ENCODE measurements around the gene GABRB3. TPM values are rescaled to one million over a fixed set of nuclear protein-coding genes. Genes with fewer than 3 reads are reported as not detected.

The GABRB3 gene
- polyA plus RNA-seq, 1 donor from 2014 or later, result not detected

- Mint-ChIP-seq H3K4me3 (no peak overlapping the region), H3K27ac (no peak overlapping the region), H3K36me3 (no peaks in the 10 kb centered on the region), H3K4me1 (no peaks in the 10 kb centered on the region), H3K9me3 (peaks cover 0 to 24% (median 4%) of the 10 kb centered on the region in 3 donors), H3K27me3 (no peaks in the 10 kb centered on the region)
Measured at GRCh38 chr15:26639966-26640365, 132.9 kb downstream of the GABRB3 start.

- peaks cover 0 to 22% (median 6%) of the 10 kb centered on the region in 3 donors for H3K9me3 Mint-ChIP-seq
- peaks cover 0 to 3% (median 0%) of the 10 kb centered on the region in 3 donors for H3K4me1 Mint-ChIP-seq
- no peaks in the 10 kb centered on the region for H3K36me3 Mint-ChIP-seq
- H3K27me3 Mint-ChIP-seq, result no peaks in the 10 kb centered on the region
- no peak overlapping the region for H3K4me3 Mint-ChIP-seq
- H3K27ac Mint-ChIP-seq, result no peak overlapping the region
Measured at GRCh38 chr15:26635614-26636013, 137.3 kb downstream of the GABRB3 start.

GRCh38 chr15:26635105-26635504 lies 137.8 kb downstream of the GABRB3 start:
- peaks cover 0 to 3% (median 0%) of the 10 kb centered on the region in 3 donors for H3K4me1 Mint-ChIP-seq
- no peaks in the 10 kb centered on the region for H3K36me3 Mint-ChIP-seq
- H3K4me3 Mint-ChIP-seq, result no peak overlapping the region
- peaks cover 0 to 22% (median 4%) of the 10 kb centered on the region in 3 donors for H3K9me3 Mint-ChIP-seq
- no peak overlapping the region for H3K27ac Mint-ChIP-seq
- no peaks in the 10 kb centered on the region for H3K27me3 Mint-ChIP-seq

- Mint-ChIP-seq H3K27ac (no peak overlapping the region), H3K27me3 (no peaks in the 10 kb centered on the region), H3K36me3 (no peaks in the 10 kb centered on the region), H3K4me1 (peaks cover 0 to 3% (median 0%) of the 10 kb centered on the region in 3 donors), H3K4me3 (no peak overlapping the region), H3K9me3 (peaks cover under 1 to 22% (median 4%) of the 10 kb centered on the region in 3 donors)
Measured at GRCh38 chr15:26634319-26634718, 138.5 kb downstream of the GABRB3 start.

- Mint-ChIP-seq H3K4me1 (peaks cover 0 to 3% (median 0%) of the 10 kb centered on the region in 3 donors), H3K36me3 (no peaks in the 10 kb centered on the region), H3K27ac (no peak overlapping the region), H3K4me3 (no peak overlapping the region), H3K9me3 (peaks cover 1 to 22% (median 4%) of the 10 kb centered on the region in 3 donors), H3K27me3 (no peaks in the 10 kb centered on the region)
Measured at GRCh38 chr15:26632500-26632899, 140.4 kb downstream of the GABRB3 start.

GRCh38 chr15:26631894-26632293 lies 141.0 kb downstream of the GABRB3 start:
- peaks cover 3 to 28% (median 8%) of the 10 kb centered on the region in 3 donors for H3K9me3 Mint-ChIP-seq
- no peak overlapping the region for H3K27ac Mint-ChIP-seq
- peaks cover 0 to 3% (median 0%) of the 10 kb centered on the region in 3 donors for H3K4me1 Mint-ChIP-seq
- no peaks in the 10 kb centered on the region for H3K36me3 Mint-ChIP-seq
- no peaks in the 10 kb centered on the region for H3K27me3 Mint-ChIP-seq
- H3K4me3 Mint-ChIP-seq, result no peak overlapping the region

- H3K4me3 Mint-ChIP-seq, result no peak overlapping the region
- no peaks in the 10 kb centered on the region for H3K36me3 Mint-ChIP-seq
- peaks cover 0 to 3% (median 0%) of the 10 kb centered on the region in 3 donors for H3K4me1 Mint-ChIP-seq
- no peaks in the 10 kb centered on the region for H3K27me3 Mint-ChIP-seq
- H3K9me3 Mint-ChIP-seq, result peaks cover 5 to 27% (median 5%) of the 10 kb centered on the region in 3 donors
- no peak overlapping the region for H3K27ac Mint-ChIP-seq
Measured at GRCh38 chr15:26630857-26631256, 142.0 kb downstream of the GABRB3 start.

GRCh38 chr15:26628879-26629529 lies 143.9 kb downstream of the GABRB3 start:
- H3K4me1 Mint-ChIP-seq, result peaks cover 0 to 3% (median 0%) of the 10 kb centered on the region in 3 donors
- H3K9me3 Mint-ChIP-seq, result peaks cover 5 to 27% (median 5%) of the 10 kb centered on the region in 3 donors
- no peaks in the 10 kb centered on the region for H3K36me3 Mint-ChIP-seq
- peak overlapping the region in 1 of 4 donors; percentile 30 for H3K4me3 Mint-ChIP-seq
- no peaks in the 10 kb centered on the region for H3K27me3 Mint-ChIP-seq
- H3K27ac Mint-ChIP-seq, result no peak overlapping the region

GRCh38 chr15:26628071-26628470 lies 144.8 kb downstream of the GABRB3 start:
- Mint-ChIP-seq H3K27ac (no peak overlapping the region), H3K4me3 (no peak overlapping the region), H3K27me3 (no peaks in the 10 kb centered on the region), H3K4me1 (no peaks in the 10 kb centered on the region), H3K9me3 (peaks cover 3 to 30% (median 8%) of the 10 kb centered on the region in 3 donors), H3K36me3 (no peaks in the 10 kb centered on the region)

GRCh38 chr15:26624128-26624527 lies 148.7 kb downstream of the GABRB3 start:
- Mint-ChIP-seq H3K27ac (no peak overlapping the region), H3K27me3 (no peaks in the 10 kb centered on the region), H3K4me1 (no peaks in the 10 kb centered on the region), H3K36me3 (peaks cover 1% of the 10 kb centered on the region), H3K9me3 (peaks cover 5 to 26% (median 9%) of the 10 kb centered on the region in 3 donors), H3K4me3 (no peak overlapping the region)

- H3K27me3 Mint-ChIP-seq, result no peaks in the 10 kb centered on the region
- no peak overlapping the region for H3K27ac Mint-ChIP-seq
- H3K36me3 Mint-ChIP-seq, result peaks cover 1% of the 10 kb centered on the region
- H3K4me3 Mint-ChIP-seq, result no peak overlapping the region
- H3K9me3 Mint-ChIP-seq, result peaks cover 5 to 25% (median 9%) of the 10 kb centered on the region in 3 donors
- H3K4me1 Mint-ChIP-seq, result no peaks in the 10 kb centered on the region
Measured at GRCh38 chr15:26623071-26623470, 149.8 kb downstream of the GABRB3 start.

- Mint-ChIP-seq H3K4me1 (no peaks in the 10 kb centered on the region), H3K27ac (no peak overlapping the region), H3K27me3 (no peaks in the 10 kb centered on the region), H3K4me3 (no peak overlapping the region), H3K36me3 (peaks cover 1% of the 10 kb centered on the region), H3K9me3 (peaks cover 2 to 17% (median 8%) of the 10 kb centered on the region in 3 donors)
Measured at GRCh38 chr15:26621816-26622215, 151.1 kb downstream of the GABRB3 start.

- H3K9me3 Mint-ChIP-seq, result peaks cover 2 to 11% (median 6%) of the 10 kb centered on the region in 3 donors
- no peak overlapping the region for H3K27ac Mint-ChIP-seq
- peaks cover 1% of the 10 kb centered on the region for H3K36me3 Mint-ChIP-seq
- no peak overlapping the region for H3K4me3 Mint-ChIP-seq
- no peaks in the 10 kb centered on the region for H3K4me1 Mint-ChIP-seq
- no peaks in the 10 kb centered on the region for H3K27me3 Mint-ChIP-seq
Measured at GRCh38 chr15:26620528-26621458, 152.1 kb downstream of the GABRB3 start.

GRCh38 chr15:26615927-26616302 lies 157.0 kb downstream of the GABRB3 start:
- Mint-ChIP-seq H3K27ac (no peak overlapping the region), H3K36me3 (peaks cover 1% of the 10 kb centered on the region), H3K27me3 (no peaks in the 10 kb centered on the region), H3K9me3 (peaks cover 0 to 14% (median 9%) of the 10 kb centered on the region in 3 donors), H3K4me1 (no peaks in the 10 kb centered on the region), H3K4me3 (no peak overlapping the region)

GRCh38 chr15:26615188-26615926 lies 157.5 kb downstream of the GABRB3 start:
- no peaks in the 10 kb centered on the region for H3K27me3 Mint-ChIP-seq
- peaks cover 1% of the 10 kb centered on the region for H3K36me3 Mint-ChIP-seq
- H3K4me1 Mint-ChIP-seq, result no peaks in the 10 kb centered on the region
- peaks cover 0 to 15% (median 10%) of the 10 kb centered on the region in 3 donors for H3K9me3 Mint-ChIP-seq
- H3K4me3 Mint-ChIP-seq, result no peak overlapping the region
- no peak overlapping the region for H3K27ac Mint-ChIP-seq
